ENCODE results near the gene AK5.

GRCh38 chr1:77465922-77466321 lies 184.1 kb downstream of the AK5 start:
- no peak for TF ChIP-seq POLR2A (IDR thresholded peaks at IDR 0.05)
- TF ChIP-seq, protein P1, sequence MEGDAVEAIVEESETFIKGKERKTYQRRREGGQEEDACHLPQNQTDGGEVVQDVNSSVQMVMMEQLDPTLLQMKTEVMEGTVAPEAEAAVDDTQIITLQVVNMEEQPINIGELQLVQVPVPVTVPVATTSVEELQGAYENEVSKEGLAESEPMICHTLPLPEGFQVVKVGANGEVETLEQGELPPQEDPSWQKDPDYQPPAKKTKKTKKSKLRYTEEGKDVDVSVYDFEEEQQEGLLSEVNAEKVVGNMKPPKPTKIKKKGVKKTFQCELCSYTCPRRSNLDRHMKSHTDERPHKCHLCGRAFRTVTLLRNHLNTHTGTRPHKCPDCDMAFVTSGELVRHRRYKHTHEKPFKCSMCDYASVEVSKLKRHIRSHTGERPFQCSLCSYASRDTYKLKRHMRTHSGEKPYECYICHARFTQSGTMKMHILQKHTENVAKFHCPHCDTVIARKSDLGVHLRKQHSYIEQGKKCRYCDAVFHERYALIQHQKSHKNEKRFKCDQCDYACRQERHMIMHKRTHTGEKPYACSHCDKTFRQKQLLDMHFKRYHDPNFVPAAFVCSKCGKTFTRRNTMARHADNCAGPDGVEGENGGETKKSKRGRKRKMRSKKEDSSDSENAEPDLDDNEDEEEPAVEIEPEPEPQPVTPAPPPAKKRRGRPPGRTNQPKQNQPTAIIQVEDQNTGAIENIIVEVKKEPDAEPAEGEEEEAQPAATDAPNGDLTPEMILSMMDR (IDR thresholded peaks at IDR 0.05): no peak
